Measurements from ENCODE around the gene CRISPLD2. TPM values are rescaled to one million over a fixed set of nuclear protein-coding genes. Genes with fewer than 3 reads are reported as not detected.

CRISPLD2 gene
- total and polyA plus RNA-seq, 9 of the 15 experiments (the other 6 are each of a cell fraction or from before 2014, with no cell fraction given) = 0.03 to 0.24 (median 0.04) TPM; not detected in 4

GRCh38 chr16:84881702-84882521, 62.1 kb downstream of the CRISPLD2 start (continued):
- TF ChIP-seq ELK3 (CRISPR knock-in tag; IDR thresholded peaks at IDR 0.05) (no peak), SAP30 (IDR thresholded peaks at IDR 0.05; ENCODE audit: borderline replicate concordance, insufficient read depth, low read depth, low read length, poor library complexity, severe bottlenecking) (no peak), WHSC1 (IDR thresholded peaks at IDR 0.05; ENCODE audit: low read length) (no peak), JUND (IDR thresholded peaks at IDR 0.05; ENCODE audit: borderline replicate concordance, low read depth, low read length) (peak; percentile 93), JUND (tag; IDR thresholded peaks at IDR 0.05; ENCODE audit: borderline replicate concordance, low read depth, low read length) (peak; percentile 94; the same call in 2 of the 3 replicates), SMARCE1 (IDR thresholded peaks at IDR 0.05) (peak; percentile 79; the same call in 1 of the 2 replicates)
- TF ChIP-seq, protein P1, sequence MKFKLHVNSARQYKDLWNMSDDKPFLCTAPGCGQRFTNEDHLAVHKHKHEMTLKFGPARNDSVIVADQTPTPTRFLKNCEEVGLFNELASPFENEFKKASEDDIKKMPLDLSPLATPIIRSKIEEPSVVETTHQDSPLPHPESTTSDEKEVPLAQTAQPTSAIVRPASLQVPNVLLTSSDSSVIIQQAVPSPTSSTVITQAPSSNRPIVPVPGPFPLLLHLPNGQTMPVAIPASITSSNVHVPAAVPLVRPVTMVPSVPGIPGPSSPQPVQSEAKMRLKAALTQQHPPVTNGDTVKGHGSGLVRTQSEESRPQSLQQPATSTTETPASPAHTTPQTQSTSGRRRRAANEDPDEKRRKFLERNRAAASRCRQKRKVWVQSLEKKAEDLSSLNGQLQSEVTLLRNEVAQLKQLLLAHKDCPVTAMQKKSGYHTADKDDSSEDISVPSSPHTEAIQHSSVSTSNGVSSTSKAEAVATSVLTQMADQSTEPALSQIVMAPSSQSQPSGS (CRISPR knock-in tag; IDR thresholded peaks at IDR 0.05) = no peak
- TF ChIP-seq, protein P2, sequence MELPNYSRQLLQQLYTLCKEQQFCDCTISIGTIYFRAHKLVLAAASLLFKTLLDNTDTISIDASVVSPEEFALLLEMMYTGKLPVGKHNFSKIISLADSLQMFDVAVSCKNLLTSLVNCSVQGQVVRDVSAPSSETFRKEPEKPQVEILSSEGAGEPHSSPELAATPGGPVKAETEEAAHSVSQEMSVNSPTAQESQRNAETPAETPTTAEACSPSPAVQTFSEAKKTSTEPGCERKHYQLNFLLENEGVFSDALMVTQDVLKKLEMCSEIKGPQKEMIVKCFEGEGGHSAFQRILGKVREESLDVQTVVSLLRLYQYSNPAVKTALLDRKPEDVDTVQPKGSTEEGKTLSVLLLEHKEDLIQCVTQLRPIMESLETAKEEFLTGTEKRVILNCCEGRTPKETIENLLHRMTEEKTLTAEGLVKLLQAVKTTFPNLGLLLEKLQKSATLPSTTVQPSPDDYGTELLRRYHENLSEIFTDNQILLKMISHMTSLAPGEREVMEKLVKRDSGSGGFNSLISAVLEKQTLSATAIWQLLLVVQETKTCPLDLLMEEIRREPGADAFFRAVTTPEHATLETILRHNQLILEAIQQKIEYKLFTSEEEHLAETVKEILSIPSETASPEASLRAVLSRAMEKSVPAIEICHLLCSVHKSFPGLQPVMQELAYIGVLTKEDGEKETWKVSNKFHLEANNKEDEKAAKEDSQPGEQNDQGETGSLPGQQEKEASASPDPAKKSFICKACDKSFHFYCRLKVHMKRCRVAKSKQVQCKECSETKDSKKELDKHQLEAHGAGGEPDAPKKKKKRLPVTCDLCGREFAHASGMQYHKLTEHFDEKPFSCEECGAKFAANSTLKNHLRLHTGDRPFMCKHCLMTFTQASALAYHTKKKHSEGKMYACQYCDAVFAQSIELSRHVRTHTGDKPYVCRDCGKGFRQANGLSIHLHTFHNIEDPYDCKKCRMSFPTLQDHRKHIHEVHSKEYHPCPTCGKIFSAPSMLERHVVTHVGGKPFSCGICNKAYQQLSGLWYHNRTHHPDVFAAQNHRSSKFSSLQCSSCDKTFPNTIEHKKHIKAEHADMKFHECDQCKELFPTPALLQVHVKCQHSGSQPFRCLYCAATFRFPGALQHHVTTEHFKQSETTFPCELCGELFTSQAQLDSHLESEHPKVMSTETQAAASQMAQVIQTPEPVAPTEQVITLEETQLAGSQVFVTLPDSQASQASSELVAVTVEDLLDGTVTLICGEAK (IDR thresholded peaks at IDR 0.05) = peak; percentile 54
- TF ChIP-seq, protein P2 (CRISPR knock-in tag; IDR thresholded peaks at IDR 0.05) = no peak
- TF ChIP-seq, protein P3, sequence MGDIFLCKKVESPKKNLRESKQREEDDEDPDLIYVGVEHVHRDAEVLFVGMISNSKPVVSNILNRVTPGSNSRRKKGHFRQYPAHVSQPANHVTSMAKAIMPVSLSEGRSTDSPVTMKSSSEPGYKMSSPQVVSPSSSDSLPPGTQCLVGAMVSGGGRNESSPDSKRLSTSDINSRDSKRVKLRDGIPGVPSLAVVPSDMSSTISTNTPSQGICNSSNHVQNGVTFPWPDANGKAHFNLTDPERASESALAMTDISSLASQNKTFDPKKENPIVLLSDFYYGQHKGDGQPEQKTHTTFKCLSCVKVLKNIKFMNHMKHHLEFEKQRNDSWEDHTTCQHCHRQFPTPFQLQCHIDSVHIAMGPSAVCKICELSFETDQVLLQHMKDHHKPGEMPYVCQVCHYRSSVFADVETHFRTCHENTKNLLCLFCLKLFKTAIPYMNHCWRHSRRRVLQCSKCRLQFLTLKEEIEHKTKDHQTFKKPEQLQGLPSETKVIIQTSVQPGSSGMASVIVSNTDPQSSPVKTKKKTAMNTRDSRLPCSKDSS (IDR thresholded peaks at IDR 0.05; ENCODE audit: low read depth, partially characterized antibody) = no peak
- TF ChIP-seq, protein P4, sequence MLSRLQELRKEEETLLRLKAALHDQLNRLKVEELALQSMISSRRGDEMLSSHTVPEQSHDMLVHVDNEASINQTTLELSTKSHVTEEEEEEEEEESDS (CRISPR knock-in tag; IDR thresholded peaks at IDR 0.05) = no peak
- TF ChIP-seq, protein P5, sequence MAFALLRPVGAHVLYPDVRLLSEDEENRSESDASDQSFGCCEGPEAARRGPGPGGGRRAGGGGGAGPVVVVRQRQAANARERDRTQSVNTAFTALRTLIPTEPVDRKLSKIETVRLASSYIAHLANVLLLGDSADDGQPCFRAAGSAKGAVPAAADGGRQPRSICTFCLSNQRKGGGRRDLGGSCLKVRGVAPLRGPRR (CRISPR knock-in tag; IDR thresholded peaks at IDR 0.05) = no peak
